UCSD-AML1 (cell line): Measurements from ENCODE around the gene VCX2.
"Not testable (repeated sequence)": the region's sequence is repeated elsewhere in the genome, so short reads cannot be mapped to it uniquely, and the experiment has no call there.

Experiments
- DNase-seq: peaks from one replicate; lab custom pipeline; 2025; ENCODE audit not compliant: unreplicated experiment; lab: John Stamatoyannopoulos, UW

The VCX2 gene

DNA sequence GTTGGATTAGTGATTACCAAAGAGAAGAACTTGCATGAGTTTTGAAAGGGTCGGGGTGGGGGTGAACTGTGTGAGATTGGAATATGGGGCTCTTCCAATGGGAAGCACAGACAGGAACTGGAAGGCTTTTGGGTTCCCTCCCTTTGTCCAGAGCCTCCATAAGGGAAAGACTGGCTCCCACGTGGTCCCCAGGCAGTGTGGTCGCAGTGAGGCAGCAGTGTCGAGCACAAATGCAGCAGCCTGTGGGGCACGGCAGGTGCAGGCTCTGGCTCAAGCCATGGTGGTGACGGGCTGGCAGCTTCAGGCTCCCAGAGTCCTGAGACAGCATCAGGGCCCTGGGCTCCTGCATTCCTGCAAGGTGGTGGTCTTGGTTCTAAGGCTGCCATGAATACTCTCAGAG lies 45.5 kb downstream of the VCX2 start:
- no peak for DNase-seq

DNA sequence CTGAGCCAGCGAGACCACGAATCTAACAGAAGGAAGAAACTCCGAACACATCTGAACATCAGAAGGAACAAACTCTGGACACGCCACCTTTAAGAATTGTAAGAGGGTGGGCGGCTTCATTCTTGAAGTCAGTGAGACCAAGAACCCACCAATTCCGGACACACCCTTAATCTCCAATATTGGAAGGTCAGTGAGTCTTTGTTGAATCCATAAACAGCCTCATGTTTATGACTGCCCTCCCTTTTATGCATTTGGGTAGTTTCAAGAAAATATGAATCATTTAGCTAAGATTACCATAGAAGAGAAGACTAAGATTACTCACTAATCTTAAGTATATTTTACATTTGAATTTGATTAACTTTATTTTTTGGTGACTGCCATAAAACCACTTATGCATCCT lies 48.5 kb downstream of the VCX2 start:
- DNase-seq = no peak

DNA sequence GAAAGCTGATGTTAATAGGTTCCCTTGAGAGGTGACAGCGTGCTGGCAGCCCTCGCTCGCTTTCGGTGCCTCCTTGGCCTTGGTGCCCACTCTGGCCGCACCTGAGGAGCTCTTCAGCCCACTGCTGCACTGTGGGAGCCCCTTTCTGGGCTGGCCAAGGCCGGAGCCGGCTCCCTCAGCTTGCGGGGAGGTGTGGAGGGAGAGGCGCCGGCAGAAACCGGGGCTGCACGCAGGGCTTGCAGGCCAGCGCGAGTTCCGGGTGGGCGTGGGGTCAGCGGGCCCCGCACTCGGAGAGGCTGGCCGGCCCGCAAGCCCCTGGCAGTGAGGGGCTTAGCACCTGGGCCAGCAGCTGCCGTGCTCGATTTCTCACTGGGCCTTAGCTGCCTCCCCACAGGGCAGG lies 49.7 kb downstream of the VCX2 start:
- not testable (repeated sequence) for DNase-seq
